ENCODE results near the gene LRRC46. TPM values are rescaled to one million over a fixed set of nuclear protein-coding genes. Genes with fewer than 3 reads are reported as not detected.
A peak's percentile ranks its signal among the peaks of the same experiment; 100 is the strongest.

LRRC46 gene
- total and polyA plus RNA-seq, 9 of the 15 experiments (the other 6 are each of a cell fraction or from before 2014, with no cell fraction given): 0.39 to 1.4 (median 0.53) TPM; not detected in 1

DNA sequence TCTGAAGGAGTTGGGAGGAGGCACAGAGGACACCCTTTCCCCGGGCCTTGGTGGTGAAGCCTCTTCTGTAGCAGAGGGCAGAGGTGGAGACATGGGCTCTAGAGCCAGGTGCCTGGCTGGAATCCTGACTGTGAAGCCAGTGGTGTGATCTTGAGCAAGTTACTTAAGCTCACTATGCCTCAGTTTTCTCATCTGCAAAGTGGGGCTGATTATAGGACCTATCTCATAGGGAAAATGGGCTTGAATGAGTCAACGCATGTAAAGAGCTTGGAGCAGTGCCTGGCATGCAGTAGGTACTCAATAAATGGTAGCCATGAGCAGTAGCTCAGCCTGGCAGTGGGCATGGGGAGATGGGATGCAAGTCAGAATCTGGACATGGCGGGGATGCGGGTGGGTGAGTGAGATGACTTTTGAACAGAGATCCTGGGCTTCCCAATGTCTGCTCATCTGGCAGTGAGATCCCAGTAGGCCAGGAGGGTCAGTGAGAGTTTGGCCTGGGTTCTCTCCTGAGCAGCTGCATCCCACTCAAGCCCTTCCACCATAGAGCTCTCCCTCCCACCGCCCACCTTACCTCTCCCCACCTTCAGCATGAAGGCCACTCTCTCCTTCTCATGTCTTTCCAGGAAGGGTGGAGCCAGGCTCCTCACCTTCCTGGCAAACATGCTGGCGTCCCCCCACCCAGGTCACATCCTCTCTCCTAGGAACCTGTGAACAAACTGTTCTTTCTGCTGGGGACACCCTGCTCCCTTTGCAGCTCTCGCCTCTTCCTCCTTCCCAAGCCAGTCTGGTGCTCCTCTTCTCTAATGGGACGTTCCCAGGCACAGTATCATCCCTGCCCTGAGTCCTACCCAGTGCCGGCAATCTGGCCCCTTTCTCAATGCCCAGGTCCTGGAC lies 51.5 kb downstream of the LRRC46 start (continued):
- no peak for TF ChIP-seq ZBTB40 (IDR thresholded peaks at IDR 0.05)
- TF ChIP-seq ZBTB40 (CRISPR knock-in tag; IDR thresholded peaks at IDR 0.05): peak; percentile 20; the same call in 1 of the 2 replicates
- no peak for TF ChIP-seq SIX5 (IDR thresholded peaks at IDR 0.05; ENCODE audit: borderline replicate concordance in 1 of 2, insufficient read depth in 1 of 2, low read depth in 1 of 2, low read length in 2 of 2)
- TF ChIP-seq EZH2 (IDR thresholded peaks at IDR 0.05; ENCODE audit: borderline replicate concordance, low read depth, low read length): no peak
- TF ChIP-seq ZNF23 (CRISPR knock-in tag; IDR thresholded peaks at IDR 0.05): no peak
- TF ChIP-seq SNRNP70 (optimal IDR thresholded peaks at IDR 0.05; ENCODE audit: low read depth, low read length): no peak
- peak; percentile 39; the same call in 1 of the 2 replicates for TF ChIP-seq HDAC2 (IDR thresholded peaks at IDR 0.05)
- no peak for TF ChIP-seq RUNX1 (IDR thresholded peaks at IDR 0.05; ENCODE audit: low read depth)
- TF ChIP-seq YY1 (IDR thresholded peaks at IDR 0.05; ENCODE audit: borderline replicate concordance in 1 of 3, control insufficient read depth in 1 of 3, extremely low read depth in 1 of 3, insufficient read depth in 3 of 3, insufficient read length in 1 of 3, insufficient replicate concordance in 2 of 3, low read depth in 1 of 3, low read length in 2 of 3): no peak
- no peak for TF ChIP-seq ZNF696 (CRISPR knock-in tag; conservative IDR thresholded peaks at IDR 0.05)
- TF ChIP-seq LEF1 (IDR thresholded peaks at IDR 0.05): no peak
- TF ChIP-seq ZBTB7A (IDR thresholded peaks at IDR 0.05; ENCODE audit: borderline replicate concordance, control insufficient read depth, low read depth, low read length): no peak
- TF ChIP-seq ZNF274 (IDR thresholded peaks at IDR 0.05; ENCODE audit: borderline replicate concordance, low read depth, low read length): no peak
- TF ChIP-seq, protein P1, sequence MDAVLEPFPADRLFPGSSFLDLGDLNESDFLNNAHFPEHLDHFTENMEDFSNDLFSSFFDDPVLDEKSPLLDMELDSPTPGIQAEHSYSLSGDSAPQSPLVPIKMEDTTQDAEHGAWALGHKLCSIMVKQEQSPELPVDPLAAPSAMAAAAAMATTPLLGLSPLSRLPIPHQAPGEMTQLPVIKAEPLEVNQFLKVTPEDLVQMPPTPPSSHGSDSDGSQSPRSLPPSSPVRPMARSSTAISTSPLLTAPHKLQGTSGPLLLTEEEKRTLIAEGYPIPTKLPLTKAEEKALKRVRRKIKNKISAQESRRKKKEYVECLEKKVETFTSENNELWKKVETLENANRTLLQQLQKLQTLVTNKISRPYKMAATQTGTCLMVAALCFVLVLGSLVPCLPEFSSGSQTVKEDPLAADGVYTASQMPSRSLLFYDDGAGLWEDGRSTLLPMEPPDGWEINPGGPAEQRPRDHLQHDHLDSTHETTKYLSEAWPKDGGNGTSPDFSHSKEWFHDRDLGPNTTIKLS (IDR thresholded peaks at IDR 0.05; ENCODE audit: borderline replicate concordance, low read depth): no peak
- TF ChIP-seq E2F3 (CRISPR knock-in tag; IDR thresholded peaks at IDR 0.05): no peak
